T47D (cell line): ENCODE results near the gene HSD17B8.
"Not testable (repeated sequence)": the region's sequence is repeated elsewhere in the genome, so short reads cannot be mapped to it uniquely, and the experiment has no call there.

Source experiments
- DNase-seq, 2 experiments: peaks; one replicate each; pipeline versions ENCODE4 v3.0.0 to v3.0.0-alpha.2; 2011 to 2012; ENCODE audit warnings: low read depth in 1 of 2, low spot score in 1 of 2
- JUND ChIP-seq: IDR thresholded peaks from 2 replicates; pipeline ENCODE4 v1.6.1; 2012; ENCODE audit warnings: low read depth
- in situ Hi-C: cut with HindIII; loops from 2 replicates; pipeline ENCODE4 v1.10.0; 2016; ENCODE audit warnings: low sequenced_read_pairs, low pct_unique_long_range_greater_than_20kb

The HSD17B8 gene

DNA sequence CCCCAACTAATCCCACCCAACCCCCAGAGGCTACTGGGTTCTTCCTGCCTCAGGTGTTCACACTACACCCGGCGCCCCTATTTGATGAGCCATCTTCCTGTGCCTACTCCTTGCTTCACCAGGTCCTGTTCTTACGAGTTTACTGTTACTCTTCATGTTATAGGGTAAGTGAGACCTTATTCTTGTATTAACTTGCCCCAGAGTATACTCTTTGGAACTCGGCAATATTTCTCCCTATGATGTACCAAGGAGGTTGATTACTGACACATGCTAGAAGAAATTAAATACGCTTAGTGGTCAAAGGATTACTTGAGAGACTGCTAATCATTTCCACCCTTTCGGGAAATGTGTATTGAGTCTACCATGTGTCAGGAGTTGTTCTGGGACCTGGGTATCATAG, 12.8 kb downstream of the HSD17B8 start:
- no peak for DNase-seq
- TF ChIP-seq JUND, result no peak
- in situ Hi-C loops, result no loop called here

DNA sequence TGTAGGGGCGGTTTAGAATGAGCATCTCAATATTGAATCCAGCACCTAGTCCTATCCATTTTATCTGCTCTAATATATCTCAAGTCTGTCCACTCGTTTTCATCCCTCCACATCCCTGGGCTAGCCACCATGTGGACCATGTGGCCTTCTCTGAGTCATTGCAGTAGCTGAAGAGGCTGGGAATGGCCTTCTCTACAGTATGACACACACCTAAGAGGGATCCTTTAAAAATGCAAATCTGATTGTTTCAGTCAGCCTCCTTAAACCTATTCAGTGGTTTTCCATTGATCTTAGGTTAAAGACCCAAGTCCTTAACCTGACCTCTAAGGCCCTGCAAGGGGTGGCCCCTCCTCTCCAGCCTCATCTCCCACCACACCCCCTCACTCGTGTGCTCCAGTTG, 13.2 kb downstream of the HSD17B8 start:
- in situ Hi-C loops, result no loop called here
- no peak for DNase-seq
- no peak for TF ChIP-seq JUND

DNA sequence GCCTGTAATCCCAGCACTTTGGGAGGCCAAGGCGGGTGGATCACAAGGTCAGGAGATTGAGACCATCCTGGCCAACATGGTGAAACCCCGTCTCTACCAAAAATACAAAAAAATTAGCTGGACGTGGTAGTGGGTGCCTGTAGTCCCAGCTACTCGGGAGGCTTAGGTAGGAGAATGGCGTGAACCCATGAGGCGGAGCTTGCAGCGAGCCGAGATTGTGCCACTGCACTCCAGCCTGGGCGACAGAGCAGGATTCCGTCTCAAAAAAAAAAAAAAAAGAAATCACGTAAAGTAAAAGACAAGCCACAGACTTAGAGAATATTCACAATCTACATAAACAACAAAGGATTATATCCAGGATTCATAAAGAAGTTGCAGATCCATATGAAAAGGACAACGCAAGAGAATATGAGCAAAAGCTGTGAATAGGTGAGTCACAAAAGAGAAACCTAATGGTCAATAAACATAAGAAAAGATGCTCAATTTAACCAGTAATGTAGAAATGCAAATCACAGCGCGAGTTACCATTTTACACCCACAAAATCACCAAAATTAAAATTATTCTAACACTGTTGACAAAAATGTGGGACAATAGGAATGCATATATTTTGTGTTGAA, 22.2 kb downstream of the HSD17B8 start:
- in situ Hi-C loops, result not testable (repeated sequence)

GRCh38 chr6:33235221-33235634, 30.8 kb downstream of the HSD17B8 start:
- in situ Hi-C loops, result no loop called here
- no peak for DNase-seq
- no peak for TF ChIP-seq JUND

More for the DNA sequence above, 22.2 kb downstream of the HSD17B8 start:
- not testable (repeated sequence) for DNase-seq

DNA sequence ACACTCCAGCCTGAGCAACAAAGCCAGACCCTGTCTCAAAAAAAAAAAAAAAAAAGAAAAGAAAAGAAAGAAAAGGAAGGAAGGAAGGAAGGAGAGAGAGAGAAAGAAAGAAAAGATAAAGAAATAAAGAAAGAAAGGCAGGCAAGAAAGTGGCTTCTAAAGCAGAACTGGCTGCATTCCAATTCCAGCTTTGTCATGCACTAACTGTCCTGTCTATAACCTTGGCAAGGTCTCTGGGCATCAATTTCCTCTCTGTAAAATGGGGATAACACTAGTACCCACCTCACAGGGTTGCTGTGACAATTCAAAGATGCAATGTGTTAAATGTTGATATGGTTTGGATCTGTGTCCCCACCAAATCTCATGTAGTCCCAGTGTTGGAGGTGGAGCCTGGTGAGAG, 31.9 kb downstream of the HSD17B8 start:
- in situ Hi-C loops, result no loop called here
- no peak for TF ChIP-seq JUND
- DNase-seq, result no peak

- in situ Hi-C loops, result no loop called here
- TF ChIP-seq JUND, result no peak
- DNase-seq, result no peak
Measured at GRCh38 chr6:33236852-33237251, 32.4 kb downstream of the HSD17B8 start.

GRCh38 chr6:33237741-33238140, 33.3 kb downstream of the HSD17B8 start:
- no peak for TF ChIP-seq JUND
- DNase-seq, result no peak
- in situ Hi-C loops, result no loop called here

GRCh38 chr6:33241968-33242367, 37.5 kb downstream of the HSD17B8 start:
- in situ Hi-C loops, result no loop called here
- no peak for TF ChIP-seq JUND
- DNase-seq, result no peak

DNA sequence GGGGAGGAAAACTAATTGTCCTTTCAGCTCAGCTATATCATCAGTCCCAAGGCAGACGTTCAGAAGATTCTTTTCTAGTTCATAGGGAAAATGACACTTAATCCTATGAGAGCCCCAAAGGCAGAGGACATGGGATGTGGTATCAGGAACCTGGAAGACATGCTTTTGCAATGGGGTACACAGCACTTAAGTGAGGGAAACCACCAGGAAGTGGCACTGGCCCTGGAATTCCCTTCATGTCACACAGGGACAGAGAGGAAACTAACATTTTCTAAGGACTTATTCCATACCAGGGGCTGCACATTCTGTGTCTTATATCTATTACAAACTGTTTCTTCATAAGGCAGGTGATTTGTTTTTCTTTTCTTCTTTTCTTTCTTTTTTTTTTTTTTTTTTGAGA, 39.0 kb downstream of the HSD17B8 start:
- no peak for DNase-seq
- in situ Hi-C loops, result no loop called here
- TF ChIP-seq JUND, result no peak

DNA sequence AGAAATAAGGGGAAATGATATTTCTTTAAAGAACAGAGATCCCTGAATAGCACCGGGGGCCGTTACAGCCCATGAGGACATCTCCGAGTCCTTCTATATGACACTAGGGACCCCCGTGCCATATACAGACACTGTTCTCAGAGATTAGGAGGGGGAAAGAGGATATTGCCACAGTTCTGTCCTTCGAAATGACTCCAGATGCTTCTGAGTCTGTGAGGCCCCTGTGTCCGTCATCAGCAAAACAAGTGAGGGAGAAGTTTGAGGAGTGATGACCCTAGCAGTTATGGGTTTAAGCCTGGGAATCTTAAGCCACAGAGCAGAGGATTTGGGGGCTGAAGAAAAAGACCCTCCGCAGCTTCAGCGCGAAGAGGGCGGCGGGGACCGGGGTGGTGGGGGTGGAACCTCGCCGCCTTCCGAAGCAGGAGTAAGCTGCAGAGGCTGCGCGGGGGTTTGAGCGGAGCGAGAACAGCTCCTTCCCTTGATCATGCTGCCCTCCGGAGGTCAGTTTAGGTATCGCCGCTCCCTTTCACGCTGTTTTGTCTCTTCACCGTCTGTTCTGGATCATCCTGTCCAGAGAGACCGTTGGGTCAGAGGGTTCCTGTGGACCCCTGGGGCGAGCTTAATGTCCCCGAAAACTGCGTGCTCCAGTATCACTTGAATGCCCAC, 43.7 kb downstream of the HSD17B8 start:
- DNase-seq, result peak; percentile 50 to 88
- TF ChIP-seq JUND, result no peak
- in situ Hi-C loops, result no loop called here

DNA sequence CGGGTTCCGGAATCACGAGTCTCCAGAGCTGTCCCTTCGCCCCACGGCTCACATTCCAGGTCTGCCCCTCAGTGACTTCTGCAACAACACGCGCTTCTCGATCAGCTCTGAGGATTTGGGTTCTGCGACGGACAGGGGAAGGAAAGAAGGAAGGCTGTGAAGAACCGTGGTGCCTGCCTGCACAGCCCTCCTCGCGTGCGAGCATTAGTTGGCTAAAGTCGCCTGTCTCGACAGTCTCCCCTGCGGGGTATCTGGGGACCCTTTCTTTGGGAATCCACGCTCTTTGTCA, 44.1 kb downstream of the HSD17B8 start:
- in situ Hi-C loops, result no loop called here
- DNase-seq, result no peak
- no peak for TF ChIP-seq JUND

DNA sequence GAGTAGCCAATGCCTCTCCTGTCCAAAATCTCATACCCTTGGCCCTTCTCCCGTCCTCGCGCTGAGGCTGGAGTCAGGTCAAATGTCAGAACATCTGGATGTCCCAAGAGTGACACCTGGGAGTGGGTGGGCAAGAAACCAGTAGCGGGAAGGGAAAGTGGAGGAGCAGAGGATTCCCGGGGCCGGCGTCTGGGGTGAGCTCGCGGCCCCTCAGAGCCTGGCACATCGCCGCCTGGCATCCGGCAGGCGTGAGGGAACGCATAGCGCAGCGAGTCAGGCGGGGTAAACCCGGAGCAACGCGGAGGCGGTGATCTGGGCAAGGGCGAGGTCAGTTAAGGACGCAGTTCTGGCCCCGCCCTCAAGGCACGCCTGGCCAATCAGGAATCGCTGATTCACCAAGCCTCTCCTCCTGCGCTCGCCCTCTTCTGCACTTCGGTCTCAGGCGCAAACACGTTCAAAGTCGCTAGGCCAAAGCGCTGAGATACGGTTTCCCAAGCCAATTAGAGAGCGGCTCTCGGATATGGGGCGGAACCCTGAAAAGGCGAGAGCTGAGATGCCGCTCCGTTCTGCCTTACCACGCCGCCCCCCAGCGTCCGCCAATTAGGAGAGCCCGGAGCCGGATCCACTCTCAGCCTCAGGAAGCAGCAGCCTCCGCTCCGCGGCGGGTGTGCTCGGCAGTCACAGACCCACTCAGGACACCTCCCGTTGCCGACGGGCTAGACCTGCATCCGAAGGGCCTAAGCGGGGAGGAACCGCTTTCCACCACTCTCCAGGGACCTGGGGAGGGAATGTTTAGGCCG, 44.7 kb downstream of the HSD17B8 start:
- in situ Hi-C loops, result no loop called here
- no peak for TF ChIP-seq JUND
- peak; percentile 82 to 100 for DNase-seq
